GM12872 (cell line): ENCODE measurements around the gene CADM2.

Source experiments
- TF ChIP-seq, protein P1 (sequence below): IDR thresholded peaks from 3 replicates; pipeline ENCODE4 v1.5.1; 2011; ENCODE audit warnings: low read depth, mild to moderate bottlenecking, low read length, moderate library complexity; ENCODE audit not compliant: insufficient read depth

CADM2 gene

DNA sequence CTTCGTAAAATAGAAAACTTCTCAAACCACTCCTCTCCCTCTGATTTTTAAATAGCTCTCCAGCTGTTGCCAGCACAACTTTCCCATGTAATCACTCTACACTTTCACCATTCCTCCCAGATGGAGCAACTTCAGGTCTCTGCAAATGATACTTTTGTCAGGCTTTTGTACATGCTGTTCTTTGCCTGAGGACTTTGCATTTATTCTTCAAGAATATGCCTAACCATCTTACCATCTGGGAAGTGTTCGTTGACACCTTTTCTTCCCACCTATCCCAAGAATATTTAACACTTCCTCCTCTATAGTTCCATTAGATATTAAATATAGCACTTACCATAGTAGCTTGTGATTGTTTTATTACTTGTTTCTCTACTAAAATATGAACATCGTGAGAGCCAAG is 703.7 kb downstream of the CADM2 start:
- TF ChIP-seq, protein P1, sequence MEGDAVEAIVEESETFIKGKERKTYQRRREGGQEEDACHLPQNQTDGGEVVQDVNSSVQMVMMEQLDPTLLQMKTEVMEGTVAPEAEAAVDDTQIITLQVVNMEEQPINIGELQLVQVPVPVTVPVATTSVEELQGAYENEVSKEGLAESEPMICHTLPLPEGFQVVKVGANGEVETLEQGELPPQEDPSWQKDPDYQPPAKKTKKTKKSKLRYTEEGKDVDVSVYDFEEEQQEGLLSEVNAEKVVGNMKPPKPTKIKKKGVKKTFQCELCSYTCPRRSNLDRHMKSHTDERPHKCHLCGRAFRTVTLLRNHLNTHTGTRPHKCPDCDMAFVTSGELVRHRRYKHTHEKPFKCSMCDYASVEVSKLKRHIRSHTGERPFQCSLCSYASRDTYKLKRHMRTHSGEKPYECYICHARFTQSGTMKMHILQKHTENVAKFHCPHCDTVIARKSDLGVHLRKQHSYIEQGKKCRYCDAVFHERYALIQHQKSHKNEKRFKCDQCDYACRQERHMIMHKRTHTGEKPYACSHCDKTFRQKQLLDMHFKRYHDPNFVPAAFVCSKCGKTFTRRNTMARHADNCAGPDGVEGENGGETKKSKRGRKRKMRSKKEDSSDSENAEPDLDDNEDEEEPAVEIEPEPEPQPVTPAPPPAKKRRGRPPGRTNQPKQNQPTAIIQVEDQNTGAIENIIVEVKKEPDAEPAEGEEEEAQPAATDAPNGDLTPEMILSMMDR: no peak

DNA sequence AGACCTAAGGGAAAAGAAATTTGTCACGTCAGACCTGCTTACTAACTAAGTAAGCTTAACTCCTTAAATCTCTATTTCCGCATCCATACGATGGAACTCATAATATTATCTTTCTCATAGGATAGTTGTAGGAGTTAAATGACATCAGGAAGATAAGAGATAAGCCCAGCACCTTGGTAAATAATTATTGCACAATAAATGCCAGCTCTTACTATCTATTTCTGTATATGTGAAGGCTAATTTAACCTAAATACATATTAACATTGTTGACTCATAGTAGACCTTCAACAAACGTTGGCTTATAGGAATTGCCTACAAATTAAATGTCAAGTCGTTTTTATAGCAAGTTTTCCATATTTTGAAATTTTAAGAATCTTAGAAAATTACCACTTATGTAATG is 709.0 kb downstream of the CADM2 start:
- TF ChIP-seq, protein P1: no peak

DNA sequence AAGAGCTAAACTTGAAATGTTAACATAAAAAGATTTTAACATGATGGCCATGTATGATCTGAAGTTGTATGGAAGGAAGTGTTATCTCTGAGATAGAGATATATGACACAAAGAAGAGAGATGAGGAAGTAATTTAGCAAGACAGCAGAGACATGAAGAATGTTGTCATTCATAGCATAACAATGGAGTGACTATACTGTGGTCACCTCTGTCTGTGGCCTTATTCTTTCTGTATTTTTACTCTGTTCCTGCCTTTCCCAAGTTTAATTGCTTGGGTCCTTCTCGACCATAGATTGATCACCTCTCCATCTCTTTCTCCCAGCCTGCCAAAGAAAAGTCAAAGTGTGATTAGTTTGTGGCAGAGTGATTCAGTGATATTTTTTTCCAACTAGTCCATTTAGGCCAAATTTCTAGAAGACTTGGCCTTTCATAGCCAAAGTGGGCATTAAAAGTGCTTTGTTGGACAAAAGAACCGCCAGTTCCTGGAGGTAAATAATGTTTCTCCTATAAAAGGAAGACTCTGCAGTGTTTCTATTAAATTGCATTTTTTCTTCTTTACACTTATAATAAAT is 711.9 kb downstream of the CADM2 start:
- TF ChIP-seq, protein P1: no peak

DNA sequence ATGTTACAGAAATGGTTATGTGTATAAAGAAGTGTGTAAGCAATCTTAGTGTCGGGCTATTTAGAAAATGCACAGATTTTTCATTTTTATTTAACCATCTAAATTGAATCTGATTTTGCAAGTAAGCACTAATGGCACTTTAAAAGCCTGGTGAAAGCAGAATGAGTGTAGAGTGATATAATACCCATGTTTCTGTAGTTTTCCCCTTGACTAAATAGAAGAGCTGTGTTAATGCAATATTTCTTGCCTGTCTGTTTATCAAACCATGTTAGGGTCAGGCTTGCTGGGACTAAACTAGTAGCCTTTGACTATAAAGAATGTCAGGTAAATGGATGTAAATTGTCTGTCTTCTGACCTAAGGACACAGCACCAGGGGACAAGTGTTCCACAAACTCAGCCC is 714.0 kb downstream of the CADM2 start:
- TF ChIP-seq, protein P1: no peak

DNA sequence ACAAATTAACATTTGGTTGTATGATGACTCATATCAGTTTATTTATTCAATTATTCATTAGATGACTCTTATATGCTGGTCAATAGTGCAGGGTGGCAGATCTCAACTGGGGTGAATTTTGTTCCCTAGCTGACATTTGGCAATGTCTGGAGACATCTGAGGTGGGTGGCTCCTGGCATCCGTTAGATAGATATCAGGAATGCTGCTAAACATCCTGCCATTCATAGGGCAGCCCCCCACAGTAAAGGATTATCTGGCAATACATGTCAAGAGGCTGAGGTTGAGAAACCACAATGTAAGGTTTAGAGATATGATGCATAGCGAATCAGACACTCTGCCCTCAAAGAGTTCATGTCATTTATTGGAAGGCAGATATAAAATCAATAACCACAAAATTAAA is 719.9 kb downstream of the CADM2 start:
- TF ChIP-seq, protein P1: no peak

DNA sequence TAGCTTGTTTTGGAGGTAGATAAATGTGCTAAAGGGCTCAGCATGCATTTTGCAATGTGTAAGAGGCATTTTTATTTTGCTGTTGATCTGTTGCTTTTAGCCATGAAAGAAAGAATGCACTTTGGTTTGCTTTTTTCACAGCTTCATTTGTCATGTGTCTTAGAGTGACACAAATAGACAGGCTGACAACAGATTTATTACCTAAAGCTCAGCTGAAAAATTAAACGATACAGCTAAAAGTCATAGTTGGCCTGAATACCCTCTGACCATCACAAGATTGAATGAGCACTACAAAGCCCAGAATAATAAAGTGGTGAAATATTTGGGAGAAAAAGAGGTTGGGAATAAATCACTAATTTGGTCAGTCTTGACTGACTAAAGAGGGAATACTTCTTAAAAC is 723.1 kb downstream of the CADM2 start:
- TF ChIP-seq, protein P1: no peak

DNA sequence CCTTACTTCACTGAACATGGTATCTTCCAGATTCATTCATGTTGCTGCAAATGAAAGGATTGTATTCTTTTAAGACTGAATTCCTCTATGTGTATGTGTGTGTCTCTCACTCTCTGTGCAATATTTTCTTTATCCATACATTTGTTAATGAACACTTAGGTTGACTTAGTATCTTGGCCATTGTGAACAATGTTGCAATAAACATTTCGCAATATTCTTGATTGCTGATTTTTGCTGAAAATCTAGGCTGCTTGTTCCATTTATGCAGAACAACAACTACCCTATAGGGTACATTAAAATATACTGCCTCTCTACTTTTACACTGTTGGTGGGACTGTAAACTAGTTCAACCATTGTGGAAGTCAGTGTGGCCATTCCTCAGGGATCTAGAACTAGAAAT is 732.4 kb downstream of the CADM2 start:
- TF ChIP-seq, protein P1: no peak
